Brain microvascular endothelial cell (primary cell): Measurements from ENCODE around the gene ATF7IP.

Experiments used
- DNase-seq: peaks from one replicate; pipeline ENCODE4 v3.0.0-alpha.2; 2020
- H3K27ac ChIP-seq: fragments of 250-450 bp; sonication (Bioruptor Pico); 2 replicates; pipeline ENCODE4 v1.5.1; 2020; ENCODE audit warnings: mild to moderate bottlenecking, moderate library complexity
- H3K27me3 ChIP-seq: fragments of 250-450 bp; sonication (Bioruptor Pico); replicated peaks from 2 replicates; pipeline ENCODE4 v1.5.1; 2020; ENCODE audit warnings: mild to moderate bottlenecking
- H3K36me3 ChIP-seq: fragments of 250-450 bp; sonication (Bioruptor Pico); replicated peaks from 2 replicates; pipeline ENCODE4 v1.5.1; 2020; ENCODE audit warnings: mild to moderate bottlenecking
- H3K4me3 ChIP-seq: 2 replicates; pipeline ENCODE4 v1.5.1; 2011; ENCODE audit warnings: low read depth, mild to moderate bottlenecking, control low read depth, low read length, moderate library complexity
- in situ Hi-C: cut with HindIII; loops from 2 replicates; pipeline ENCODE4 v1.10.0; 2017; ENCODE audit warnings: low sequenced_read_pairs, low pct_ligation_motif_present
- TF ChIP-seq, protein P1 (sequence below): IDR thresholded peaks from 2 replicates; pipeline ENCODE4 v1.5.1; 2011; ENCODE audit warnings: low read depth, mild to moderate bottlenecking, moderate library complexity, low read length, control low read depth, inconsistent platforms; ENCODE audit errors: missing control alignments

ATF7IP gene

DNA sequence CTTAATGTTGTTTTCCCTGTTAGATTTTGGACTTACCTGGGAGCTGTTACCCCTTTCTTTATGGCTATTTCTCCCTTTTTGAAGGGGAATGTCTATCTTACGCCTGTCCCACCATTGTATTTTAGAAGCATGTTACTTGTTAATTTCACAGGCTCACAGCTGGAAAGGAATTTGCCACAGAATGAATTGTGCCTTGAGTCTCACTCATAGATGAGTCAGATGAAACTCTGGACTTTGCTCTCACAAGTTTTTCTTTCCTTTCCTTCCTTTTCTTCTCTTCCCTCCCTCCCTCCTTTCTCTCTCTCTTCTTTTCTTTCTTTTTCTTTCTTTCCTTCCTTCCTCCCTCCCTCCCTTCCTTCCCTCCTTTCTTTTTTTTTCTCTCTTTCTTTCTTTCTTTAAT is 9.3 kb upstream of the ATF7IP start:
- in situ Hi-C loops = no loop called here
- H3K36me3 ChIP-seq = no peaks in the 10 kb centered on the region
- no peak overlapping the region for H3K4me3 ChIP-seq
- no peak overlapping the region for H3K27ac ChIP-seq
- no peaks in the 10 kb centered on the region for H3K27me3 ChIP-seq
- TF ChIP-seq, protein P1, sequence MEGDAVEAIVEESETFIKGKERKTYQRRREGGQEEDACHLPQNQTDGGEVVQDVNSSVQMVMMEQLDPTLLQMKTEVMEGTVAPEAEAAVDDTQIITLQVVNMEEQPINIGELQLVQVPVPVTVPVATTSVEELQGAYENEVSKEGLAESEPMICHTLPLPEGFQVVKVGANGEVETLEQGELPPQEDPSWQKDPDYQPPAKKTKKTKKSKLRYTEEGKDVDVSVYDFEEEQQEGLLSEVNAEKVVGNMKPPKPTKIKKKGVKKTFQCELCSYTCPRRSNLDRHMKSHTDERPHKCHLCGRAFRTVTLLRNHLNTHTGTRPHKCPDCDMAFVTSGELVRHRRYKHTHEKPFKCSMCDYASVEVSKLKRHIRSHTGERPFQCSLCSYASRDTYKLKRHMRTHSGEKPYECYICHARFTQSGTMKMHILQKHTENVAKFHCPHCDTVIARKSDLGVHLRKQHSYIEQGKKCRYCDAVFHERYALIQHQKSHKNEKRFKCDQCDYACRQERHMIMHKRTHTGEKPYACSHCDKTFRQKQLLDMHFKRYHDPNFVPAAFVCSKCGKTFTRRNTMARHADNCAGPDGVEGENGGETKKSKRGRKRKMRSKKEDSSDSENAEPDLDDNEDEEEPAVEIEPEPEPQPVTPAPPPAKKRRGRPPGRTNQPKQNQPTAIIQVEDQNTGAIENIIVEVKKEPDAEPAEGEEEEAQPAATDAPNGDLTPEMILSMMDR = no peak
- DNase-seq = no peak

DNA sequence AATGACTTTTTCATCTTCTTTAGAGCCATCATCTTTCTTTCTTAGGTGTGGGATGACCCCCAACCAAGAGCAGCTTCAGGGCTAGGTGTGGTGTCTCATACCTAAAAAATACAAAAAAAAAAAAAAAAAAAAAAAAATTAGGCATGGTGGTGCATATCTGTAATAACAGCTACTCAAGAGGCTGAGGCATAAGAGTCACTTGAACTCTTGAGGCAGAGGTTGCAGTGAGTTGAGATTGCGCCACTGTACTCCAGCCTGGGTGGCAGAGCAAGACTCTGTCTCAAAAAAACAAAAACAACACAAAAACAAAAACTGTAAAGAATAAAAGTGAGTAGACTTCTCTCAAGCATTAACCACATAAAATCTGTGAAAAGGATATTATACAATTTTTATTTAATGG is 8.0 kb upstream of the ATF7IP start:
- Histone ChIP-seq H3K27me3 (no peaks in the 10 kb centered on the region), H3K4me3 (no peak overlapping the region), H3K36me3 (no peaks in the 10 kb centered on the region), H3K27ac (no peak overlapping the region)
- in situ Hi-C loops = no loop called here
- DNase-seq = no peak
- TF ChIP-seq, protein P1 = no peak

DNA sequence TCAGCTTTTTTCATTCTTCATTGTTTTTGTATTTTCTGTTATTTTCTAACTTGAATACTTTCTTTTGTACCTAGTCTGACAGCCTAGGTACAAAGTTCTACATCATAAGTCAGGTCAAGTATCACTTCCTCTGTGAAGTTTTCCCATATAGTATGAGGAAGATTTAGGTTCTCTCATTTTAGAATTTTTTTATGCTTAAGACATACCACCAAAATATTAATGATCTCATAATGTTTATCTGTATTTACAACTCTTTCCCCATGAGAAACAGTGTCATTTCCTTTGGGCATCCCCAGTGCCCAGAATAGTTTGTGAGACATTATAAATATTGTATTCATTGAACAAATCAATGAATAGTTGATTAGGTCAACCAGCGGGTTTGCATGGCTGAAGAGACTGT is 3.1 kb upstream of the ATF7IP start:
- no peak overlapping the region for H3K27ac ChIP-seq
- H3K27me3 ChIP-seq = no peaks in the 10 kb centered on the region
- no peaks in the 10 kb centered on the region for H3K36me3 ChIP-seq
- H3K4me3 ChIP-seq = no peak overlapping the region
- DNase-seq = no peak
- in situ Hi-C loops = no loop called here
- TF ChIP-seq, protein P1 = no peak

DNA sequence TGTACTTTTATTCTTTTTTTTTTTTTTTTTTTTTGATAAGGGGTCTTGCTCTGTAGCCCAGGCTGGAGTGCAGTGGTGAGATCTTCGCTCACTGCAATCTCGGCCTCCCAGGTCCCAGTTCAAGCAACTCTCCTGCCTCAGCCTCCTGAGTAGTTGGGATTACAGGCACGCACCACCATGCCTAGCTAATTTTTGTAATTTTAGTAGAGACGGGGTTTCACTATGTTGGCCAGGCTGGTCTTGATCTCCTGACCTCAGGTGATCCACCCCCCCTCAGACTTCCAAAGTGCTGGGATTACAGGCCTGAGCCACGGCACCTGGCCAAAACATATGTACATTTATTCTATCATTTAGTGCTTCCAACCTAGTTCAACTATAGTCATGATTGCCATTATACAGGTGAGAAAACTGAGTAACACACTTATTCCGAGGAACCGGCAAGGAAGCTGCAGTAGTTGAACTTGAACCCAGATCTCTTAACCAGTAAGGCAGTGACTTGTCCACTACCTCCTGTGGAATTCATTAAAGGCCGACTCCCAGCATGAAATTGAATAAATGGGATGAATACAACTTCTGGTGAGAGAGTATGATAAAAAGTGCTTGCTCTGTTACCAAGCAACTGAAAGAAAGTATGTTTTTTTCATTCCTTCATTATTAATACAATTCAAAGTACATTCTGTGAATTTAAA is 755 bp upstream of the ATF7IP start:
- in situ Hi-C loops = no loop called here

DNA sequence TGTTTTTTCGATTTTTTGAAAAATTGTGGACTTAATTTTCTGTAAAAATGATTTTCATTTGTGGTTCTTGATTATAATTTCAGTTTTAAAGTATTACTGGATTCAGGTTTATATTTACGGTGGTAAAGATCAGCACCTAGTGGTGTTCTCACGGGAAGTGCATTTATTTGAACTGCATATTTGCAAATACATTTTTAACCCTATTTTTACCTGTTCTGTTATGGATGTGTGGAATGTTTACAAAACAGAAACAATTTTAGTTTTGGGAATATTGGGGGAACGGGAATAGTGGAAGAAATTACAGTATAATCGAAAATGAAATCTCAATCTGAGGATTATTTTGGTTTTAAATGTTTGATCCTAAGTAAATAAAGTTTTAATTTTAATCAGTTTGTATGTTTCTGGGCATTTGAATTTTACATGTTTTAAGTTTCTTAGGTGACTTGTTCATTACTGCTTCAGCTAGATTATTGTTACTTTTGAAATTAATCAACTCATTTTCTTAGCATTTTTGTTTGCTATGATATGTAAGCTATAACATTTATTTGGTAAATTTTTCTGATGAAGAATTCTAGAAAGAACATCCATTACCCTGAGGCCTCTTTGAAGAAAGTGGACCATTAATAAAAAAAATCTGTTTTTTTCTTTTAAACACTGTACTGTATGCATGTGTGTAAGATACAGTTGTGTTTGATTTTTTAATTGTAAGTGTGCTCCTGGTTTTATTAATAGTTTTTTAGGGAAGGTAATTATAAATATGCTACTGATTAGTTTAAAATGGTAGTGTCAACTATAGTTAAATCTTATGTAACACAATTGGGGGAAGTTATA is 942 bp downstream of the ATF7IP start:
- in situ Hi-C loops = no loop called here
- TF ChIP-seq, protein P1 = no peak

More for the DNA sequence above, 755 bp upstream of the ATF7IP start:
- Histone ChIP-seq H3K4me3 (peak overlapping the region; percentile 73), H3K36me3 (no peaks in the 10 kb centered on the region), H3K27me3 (no peaks in the 10 kb centered on the region), H3K27ac (peak overlapping the region; percentile 94)
- DNase-seq = no peak
- TF ChIP-seq, protein P1 = no peak

More for the DNA sequence above, 942 bp downstream of the ATF7IP start:
- H3K4me3 ChIP-seq = peak overlapping the region; percentile 73
- peak overlapping the region; percentile 94 for H3K27ac ChIP-seq
- no peaks in the 10 kb centered on the region for H3K36me3 ChIP-seq
- H3K27me3 ChIP-seq = no peaks in the 10 kb centered on the region
- DNase-seq = no peak
